Nucleus accumbens (tissue), 56 donors: ENCODE results near the gene MND1.

Experiments used
- DNase-seq, 56 donors: peaks; one replicate each; lab custom pipeline; 2025; lab: John Stamatoyannopoulos, UW

The MND1 gene

GRCh38 chr4:153344131-153345011 is at the start of gene MND1:
TSS of gene MND1 (plus strand) at chr4:153344688. CDS start at chr4:153344738, 50 bp downstream.
- DNase-seq = peak in 54 of 56 donors; percentile 26 to 89 (median 68)

GRCh38 chr4:153295131-153295755 is 49.2 kb upstream of the MND1 start:
- DNase-seq = no peak

GRCh38 chr4:153296040-153296823 is 48.3 kb upstream of the MND1 start:
- no peak for DNase-seq

GRCh38 chr4:153297116-153297515 is 47.4 kb upstream of the MND1 start:
- DNase-seq = no peak

GRCh38 chr4:153310793-153311192 is 33.7 kb upstream of the MND1 start:
- no peak for DNase-seq

GRCh38 chr4:153314915-153315314 is 29.6 kb upstream of the MND1 start:
- no peak for DNase-seq

GRCh38 chr4:153318696-153319320 is 25.7 kb upstream of the MND1 start:
- DNase-seq = peak in 1 of 56 donors; percentile 21

- no peak for DNase-seq
Measured at GRCh38 chr4:153322791-153323190, 21.7 kb upstream of the MND1 start.

- DNase-seq = no peak
Measured at GRCh38 chr4:153324046-153324445, 20.4 kb upstream of the MND1 start.

GRCh38 chr4:153325558-153325957 is 18.9 kb upstream of the MND1 start:
- no peak for DNase-seq

GRCh38 chr4:153326513-153326912 is 18.0 kb upstream of the MND1 start:
- no peak for DNase-seq

- DNase-seq = no peak
Measured at GRCh38 chr4:153327247-153327646, 17.2 kb upstream of the MND1 start.

- no peak for DNase-seq
Measured at GRCh38 chr4:153332936-153333335, 11.6 kb upstream of the MND1 start.

- DNase-seq = no peak
Measured at GRCh38 chr4:153333874-153334273, 10.6 kb upstream of the MND1 start.

- no peak for DNase-seq
Measured at GRCh38 chr4:153335665-153336064, 8.8 kb upstream of the MND1 start.

GRCh38 chr4:153337686-153338085 is 6.8 kb upstream of the MND1 start:
- DNase-seq = no peak

- DNase-seq = no peak
Measured at GRCh38 chr4:153341575-153342090, 2.9 kb upstream of the MND1 start.

GRCh38 chr4:153342751-153343552 is 1.5 kb upstream of the MND1 start:
- no peak for DNase-seq
